GM18508 (cell line): ENCODE results near the gene AP1G2.
A peak's percentile ranks its signal among the peaks of the same experiment; 100 is the strongest.
"Not testable (repeated sequence)": the region's sequence is repeated elsewhere in the genome, so short reads cannot be mapped to it uniquely, and the experiment has no call there.

Experiments used
- ATAC-seq: cut with Tn5 transposase; IDR thresholded peaks from one replicate; pipeline ENCODE4 v1.9.1; 2021; ENCODE audit warnings: moderate number of reproducible peaks; ENCODE audit not compliant: insufficient read depth, unreplicated experiment

The AP1G2 gene

DNA sequence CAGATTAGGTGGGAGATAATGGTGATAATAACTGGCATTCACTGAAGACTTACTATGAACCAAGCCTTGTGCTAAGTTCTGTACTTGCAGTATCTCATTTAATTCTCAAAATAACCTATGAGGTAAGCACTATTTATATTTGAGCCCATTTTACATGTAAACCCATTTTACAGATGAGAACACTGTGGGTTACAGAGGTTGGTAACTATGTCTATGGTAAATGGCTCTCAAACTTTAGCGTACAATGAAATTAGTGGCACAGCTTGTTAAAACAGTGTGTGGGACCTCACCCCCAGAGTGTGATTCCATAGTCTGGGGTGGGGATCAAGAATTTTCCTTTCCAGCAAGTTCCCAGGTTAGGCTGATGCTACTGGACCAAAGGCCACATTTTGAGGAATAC is 33.2 kb upstream of the AP1G2 start:
- no peak for ATAC-seq

DNA sequence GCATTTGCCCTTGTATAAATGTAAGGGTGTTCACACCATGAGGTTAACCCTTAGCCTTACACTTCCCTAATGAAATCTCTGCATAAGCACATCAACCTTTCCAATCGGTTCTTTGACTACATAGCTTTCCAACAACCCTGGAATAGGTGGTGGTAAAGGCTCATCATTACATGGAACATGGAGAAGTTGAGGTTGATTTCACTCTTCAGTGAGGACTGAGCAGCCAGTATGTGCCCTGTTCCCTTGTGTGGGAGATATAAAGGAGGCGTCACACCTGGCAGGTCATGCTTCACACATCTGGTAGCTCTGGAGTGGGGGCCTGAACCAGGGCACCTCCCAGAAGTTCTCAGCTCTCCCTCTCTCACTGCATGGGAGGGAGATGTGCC is 32.7 kb upstream of the AP1G2 start:
- ATAC-seq, result no peak

DNA sequence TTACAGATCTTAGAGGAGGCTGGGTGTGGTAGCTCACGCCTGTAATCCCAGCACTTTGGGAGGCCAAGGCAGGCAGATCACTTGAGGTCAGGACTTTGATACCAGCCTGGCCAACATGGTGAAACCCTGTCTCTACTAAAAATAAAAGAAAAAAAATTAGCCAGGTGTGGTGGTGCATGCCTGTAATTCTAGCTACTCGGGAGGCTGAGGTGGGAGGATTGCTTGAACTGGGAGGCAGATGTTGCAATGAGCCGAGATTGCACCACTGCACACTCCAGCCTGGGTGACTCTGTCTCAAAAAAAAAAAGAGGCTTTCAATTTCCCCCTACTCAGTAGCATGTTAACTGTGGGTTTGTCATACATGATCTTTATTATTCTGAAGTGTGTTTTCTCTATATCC is 26.6 kb upstream of the AP1G2 start:
- ATAC-seq, result not testable (repeated sequence)

DNA sequence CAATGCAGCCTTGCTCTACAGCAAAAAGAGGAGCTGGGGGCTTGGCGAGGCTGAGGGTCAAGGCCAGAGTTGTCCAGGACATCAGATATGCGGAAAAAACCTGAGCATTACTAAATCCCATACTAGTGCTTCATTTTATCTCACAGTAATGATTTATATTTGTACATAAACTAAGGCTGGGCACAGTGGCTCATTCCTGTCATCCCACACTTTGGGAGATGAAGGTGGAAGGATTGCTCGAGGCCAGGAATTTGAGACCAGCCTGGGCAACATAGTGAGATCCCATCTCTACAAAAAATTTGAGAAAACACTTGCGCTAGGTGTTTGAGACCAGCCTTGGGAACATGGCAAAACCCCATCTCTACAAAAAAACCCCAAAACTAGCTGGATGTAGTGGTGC is 22.6 kb upstream of the AP1G2 start:
- ATAC-seq, result no peak

DNA sequence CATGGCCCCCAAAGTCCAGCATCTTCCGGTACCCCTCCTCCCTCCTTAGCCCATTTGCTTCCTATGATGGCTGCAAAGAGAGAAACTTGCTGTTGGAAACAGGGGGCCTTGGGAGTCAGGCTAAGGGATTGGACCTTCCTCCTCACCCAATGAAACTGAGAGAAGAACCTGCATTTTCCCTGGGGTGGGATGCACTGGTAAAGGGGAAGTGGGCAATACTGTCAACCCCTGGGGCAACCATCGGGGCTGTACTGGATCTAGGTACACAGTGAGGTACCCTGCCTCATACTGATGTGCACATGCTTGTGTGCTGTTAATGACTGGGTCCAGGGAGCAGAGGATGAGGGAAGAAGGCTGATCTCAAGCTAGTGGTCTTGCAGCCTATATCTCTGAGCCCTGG is 22.0 kb upstream of the AP1G2 start:
- ATAC-seq, result no peak

DNA sequence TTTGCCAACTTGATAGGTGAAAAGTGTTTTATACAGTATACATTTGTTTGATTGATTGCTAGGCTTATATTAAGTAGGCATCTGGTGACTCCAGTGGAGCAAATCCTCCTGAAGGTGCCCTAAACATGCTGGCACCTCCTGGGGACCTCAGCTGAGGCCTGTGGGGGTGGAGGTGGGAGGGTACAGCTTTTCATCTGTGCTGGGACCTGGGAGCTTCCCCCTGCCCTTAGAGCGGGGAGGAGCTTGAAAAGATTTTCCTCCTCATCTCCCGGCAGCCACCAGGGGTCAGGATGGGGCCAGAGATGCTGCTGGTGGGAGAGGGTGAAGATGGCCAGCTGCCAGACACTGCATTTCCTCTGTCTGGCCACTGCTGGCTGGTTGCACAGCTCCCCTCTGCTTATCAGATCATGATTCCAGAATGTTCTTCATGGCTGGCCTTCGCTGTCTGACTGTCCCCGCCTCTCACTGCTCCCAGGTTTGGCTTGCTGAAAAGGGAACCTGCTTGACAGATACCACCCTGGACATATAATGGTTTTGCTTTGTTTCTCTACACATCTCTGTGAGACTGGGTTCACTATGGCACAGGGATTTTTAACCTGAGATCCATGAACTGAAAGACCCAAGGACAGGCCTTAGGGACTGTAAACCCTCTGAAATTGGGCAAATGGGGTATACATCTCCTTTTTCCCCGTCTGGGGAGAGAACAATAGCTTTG is 21.4 kb upstream of the AP1G2 start:
- ATAC-seq, result peak; percentile 85

DNA sequence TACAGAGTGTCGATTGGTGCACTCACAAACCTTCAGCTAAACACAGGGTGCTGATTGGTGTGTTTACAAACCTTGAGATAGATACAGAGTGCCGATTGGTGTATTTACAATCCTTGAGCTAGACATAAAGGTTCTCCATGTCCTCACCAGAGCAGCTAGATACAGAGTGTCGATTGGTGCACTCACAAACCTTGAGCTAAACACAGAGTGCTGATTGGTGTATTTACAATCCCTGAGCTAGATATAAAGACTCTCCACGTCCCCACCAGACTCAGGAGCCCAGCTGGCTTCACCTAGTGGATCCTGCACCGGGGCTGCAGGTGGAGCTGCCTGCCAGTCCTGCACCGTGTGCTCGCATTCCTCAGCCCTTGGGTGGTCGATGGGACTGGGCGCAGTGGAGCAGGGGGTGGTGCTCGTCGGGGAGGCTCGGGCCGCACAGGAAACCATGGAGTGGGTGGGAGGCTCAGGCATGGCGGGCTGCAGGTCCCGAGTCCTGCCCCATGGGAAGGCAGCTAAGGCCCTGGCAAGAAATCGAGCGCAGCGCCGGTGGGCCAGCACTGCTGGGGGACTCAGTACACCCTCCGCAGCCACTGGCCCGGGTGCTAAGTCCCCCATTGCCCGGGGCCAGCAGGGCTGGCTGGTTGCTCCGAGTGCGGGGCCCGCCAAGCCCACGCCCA is 17.1 kb upstream of the AP1G2 start:
- not testable (repeated sequence) for ATAC-seq

DNA sequence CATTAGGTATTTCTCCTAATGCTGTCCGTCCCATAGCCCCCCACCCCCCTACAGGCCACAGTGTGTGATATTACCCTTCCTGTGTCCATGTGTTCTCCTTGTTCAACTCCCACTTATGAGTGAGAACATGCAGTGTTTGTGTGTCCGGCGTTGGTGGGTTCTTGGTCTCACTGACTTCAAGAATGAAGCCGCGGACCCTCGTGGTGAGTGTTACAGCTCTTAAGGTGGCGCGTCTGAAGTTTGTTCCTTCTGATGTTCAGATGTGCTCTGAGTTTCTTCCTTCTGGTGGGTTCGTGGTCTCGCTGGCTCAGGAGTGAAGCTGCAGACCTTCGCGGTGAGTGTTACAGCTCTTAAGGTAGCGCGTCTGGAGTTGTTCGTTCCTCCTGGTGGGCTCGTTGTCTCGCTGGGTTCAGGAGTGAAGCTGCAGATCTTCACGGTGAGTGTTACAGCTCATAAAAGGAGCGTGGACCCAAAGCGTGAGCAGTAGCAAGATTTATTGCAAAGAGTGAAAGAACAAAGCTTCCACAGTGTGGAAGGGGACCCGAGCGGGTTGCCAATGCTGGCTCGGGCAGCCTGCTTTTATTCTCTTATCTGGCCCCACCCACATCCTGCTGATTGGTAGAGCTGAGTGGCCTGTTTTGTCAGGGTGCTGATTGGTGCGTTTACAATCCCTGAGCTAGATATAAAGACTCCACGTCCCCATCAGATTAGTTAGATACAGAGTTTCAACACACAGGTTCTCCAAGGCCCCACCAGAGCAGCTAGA is 16.4 kb upstream of the AP1G2 start:
- ATAC-seq, result not testable (repeated sequence)

DNA sequence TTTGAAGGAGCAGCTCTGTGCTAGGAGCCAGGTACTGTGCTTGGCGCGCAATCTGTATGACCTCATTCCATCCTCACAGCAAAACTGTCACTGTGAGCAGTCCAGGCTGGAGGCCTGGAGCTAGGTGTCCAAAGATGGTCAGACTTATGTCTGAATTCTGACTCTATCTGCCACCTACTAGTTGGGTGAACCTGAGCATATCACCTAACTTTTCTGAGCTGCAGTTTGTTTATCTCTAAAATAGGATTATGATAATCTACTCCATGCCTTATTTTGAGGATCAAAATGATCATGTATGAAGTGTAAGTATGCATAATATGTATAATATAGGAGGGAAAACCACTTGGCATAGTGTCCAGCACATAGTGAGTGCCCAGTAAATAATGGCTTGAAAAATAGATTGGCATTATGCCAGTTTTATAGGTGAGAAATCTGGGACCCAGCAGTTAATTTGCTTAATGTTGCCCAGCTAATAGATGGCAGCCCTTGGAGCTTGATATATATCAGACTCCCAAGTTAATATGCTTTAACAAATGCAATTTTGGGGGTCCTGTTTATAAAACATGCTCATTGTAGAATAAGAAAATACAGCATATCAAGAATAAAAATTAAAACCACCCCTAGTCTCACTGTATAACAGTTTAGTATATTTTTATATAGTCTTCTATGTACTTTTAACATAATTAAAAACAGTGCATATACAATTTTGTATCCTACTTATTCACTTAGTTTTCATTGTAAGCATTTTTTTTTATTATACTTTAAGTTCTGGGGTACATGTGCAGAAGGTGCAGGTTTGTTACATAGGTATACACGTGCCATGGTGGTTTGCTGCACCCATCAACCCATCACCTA is 15.5 kb upstream of the AP1G2 start:
- ATAC-seq, result no peak

DNA sequence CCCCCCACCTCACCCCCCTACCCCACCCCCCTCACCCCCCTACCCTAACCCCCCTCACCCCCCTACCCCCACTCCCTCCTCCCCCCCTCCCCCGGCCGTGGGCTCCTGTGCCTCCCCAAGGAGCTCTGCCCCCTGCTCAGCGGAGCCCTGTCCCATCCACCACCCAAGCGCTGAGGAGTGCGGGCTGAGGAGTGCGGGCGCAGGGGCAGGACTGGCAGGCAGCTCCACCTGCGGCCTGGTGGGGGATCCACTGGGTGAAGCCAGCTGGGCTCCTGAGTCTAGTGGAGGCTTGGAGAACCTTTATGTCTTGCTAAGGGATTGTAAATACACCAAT is 13.3 kb upstream of the AP1G2 start:
- no peak for ATAC-seq

DNA sequence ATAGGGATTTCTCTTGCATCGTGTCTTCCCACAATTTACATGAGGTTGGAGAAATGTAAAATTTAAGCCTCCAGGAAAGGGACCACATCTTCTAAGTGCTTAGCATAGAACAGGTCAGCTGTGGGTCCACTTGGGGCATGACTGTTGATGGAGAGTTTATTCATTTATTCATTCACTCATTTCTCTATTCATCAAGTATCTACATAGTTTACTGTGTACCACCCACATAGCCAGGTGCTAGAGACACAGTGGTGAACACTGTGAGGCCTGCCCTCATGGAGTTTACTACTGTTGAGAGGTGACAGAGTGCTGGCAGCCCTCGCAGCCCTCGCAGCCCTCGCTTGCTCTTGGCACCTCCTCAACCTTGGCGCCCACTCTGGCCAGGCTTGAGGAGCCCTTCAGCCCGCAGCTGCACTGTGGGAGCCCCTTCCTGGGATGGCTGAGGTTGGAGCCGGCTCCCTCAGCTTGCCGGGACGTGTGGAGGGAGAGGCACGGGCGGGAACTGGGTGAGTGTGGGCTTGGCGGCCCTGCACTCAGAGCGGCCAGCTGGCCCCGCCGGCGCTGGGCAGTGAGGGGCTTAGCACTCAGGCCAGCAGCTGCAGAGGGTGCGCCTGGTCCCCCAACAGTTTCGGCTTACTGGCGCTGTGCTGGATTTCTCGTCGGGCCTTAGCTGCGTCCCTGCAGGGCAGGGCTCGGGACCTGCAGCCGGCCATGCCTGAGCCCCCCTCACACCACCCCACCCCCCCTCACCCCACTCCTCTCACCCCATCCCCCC is 12.7 kb upstream of the AP1G2 start:
- ATAC-seq, result no peak

DNA sequence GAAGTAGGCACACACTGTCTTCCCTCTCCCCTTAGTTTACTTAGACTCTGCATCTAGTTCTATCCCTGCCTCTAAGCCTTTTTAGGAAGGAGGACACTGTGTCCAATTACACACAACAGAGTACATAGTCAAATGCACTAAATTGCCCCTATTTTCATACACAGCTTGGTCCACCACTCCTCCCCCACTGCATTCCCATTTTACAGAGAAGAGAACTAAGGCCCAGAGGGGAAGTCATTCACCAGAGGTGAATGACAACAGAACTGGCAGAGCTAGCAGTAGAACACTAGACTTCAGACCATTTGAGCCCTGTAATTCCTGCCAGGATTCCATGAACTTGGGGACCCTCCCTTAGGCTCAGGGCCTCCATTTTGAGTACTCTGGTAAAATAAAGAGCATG is 12.1 kb upstream of the AP1G2 start:
- ATAC-seq, result no peak

DNA sequence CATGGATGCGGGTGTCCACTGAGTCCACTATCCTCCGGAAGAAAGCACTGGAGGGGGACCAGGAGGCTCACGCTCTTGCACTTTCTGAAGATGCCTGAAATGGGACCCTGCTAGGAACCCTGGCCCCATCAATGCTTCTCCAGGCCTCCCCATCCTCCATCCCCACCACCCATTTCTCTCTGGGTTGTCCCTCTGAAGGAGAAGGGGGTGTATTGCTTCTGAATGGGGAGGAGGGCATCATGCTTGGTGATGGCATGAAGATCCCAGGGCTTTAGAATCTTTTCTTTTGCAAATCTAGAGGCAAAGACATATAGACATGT is 11.7 kb upstream of the AP1G2 start:
- no peak for ATAC-seq

DNA sequence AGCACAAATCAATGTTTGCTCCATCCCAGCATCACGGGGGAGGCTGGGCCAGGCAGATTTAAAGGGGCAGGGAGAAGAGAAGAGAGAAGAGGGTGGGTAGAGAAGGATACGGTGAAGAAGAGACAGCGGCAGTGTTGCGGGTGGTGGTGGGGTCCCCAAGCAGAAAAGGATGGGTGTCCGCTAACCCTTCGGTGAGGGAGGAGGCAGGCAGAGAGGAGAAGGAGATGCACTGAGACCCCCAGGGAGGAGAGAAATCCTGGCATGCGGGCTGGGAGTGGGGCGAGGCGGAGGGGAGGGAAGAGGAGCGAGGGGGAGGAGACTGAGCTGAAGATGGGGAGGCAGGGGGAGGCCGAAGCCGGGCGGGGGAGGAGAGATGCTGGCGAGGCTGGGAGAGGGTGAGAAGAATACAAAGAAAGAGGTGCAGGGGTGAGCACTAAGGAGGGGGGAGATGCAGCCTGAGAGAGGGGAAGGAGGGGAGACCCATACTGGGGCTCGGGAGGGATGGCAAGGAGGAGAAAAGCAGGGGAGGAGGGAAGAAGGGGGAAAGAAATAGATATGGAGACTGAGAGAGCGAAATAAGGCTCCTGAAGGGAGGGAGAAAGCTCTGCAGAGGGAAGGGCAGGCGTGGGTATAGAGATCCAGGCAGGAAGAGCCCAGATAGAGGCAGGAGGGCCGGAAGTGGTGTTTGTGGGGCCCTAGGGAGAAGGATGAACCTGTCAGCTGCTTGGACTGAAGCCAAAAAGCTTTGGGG is 11.1 kb upstream of the AP1G2 start, which contains the start of gene JPH4:
JPH4 (minus strand) TSS at position 231 of the 751 bp plus-strand sequence. CDS start 1,337 bp downstream, outside the sequence.
- ATAC-seq, result no peak

DNA sequence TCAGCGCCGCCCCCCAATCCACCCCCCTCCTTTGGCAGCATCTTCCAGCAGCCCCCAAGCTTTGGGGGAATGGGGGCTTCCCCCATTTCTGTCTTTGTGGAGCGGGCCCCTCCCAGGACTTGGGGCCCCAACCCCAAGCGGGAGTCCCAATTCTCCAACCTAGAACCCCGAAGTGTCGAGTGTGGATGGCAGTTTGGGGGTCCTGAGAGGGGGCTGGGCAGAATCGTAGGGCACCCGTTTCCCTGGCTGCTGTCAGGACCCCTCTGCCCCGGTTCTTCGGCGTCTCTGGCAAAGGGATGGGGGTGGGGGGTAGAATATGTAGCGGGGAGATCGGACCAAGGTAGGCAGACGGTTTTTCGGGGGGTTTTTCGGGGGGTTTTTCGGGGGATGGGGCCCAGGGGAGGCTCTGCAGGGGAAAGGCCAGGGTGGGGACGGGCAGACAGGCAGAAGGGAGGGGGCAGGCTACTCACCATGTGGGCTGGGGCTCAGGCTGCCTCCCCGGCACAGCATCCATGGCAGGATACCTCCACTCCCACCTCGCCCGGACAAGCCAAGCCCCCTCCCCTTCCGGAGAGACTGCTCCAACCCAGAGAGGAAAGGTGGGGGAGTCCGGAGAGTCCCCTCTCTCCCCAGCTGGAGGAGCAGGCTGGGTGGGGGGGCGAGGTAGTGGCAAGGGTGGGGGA is 10.3 kb upstream of the AP1G2 start:
- ATAC-seq, result no peak

DNA sequence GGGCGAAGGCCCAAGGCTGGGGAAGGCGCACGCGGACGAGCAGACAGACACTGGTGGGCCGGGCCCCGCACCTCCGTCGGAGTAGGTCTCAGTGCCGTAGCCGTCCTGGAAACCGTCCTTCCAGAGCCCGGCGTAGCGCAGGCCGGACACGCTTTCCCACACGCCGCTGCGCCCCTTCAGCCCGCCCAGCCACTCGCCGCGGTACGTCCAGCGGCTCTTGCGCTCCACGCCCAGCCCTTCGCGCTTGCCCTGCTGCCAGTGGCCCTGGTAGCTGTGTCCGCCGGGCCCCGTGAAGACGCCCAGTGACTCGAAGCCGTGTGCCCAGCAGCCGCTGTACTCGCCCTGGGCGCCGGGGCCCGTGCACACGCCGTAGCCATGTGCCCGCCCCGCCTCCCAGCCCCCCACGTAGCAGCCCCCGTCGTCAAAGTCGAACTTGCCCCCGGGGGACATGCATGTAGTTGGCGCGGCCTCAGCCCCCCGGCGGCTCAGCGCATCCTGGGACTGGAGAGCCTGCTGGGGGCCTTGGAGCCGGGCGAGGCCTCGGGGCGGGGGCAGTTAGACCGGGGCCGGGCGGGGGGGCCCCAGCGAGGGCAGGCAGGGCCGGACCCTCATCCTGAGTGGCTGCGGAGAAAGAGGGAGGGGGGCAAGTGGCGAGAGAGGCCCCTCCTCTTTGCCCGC is 9.6 kb upstream of the AP1G2 start:
- ATAC-seq, result no peak

DNA sequence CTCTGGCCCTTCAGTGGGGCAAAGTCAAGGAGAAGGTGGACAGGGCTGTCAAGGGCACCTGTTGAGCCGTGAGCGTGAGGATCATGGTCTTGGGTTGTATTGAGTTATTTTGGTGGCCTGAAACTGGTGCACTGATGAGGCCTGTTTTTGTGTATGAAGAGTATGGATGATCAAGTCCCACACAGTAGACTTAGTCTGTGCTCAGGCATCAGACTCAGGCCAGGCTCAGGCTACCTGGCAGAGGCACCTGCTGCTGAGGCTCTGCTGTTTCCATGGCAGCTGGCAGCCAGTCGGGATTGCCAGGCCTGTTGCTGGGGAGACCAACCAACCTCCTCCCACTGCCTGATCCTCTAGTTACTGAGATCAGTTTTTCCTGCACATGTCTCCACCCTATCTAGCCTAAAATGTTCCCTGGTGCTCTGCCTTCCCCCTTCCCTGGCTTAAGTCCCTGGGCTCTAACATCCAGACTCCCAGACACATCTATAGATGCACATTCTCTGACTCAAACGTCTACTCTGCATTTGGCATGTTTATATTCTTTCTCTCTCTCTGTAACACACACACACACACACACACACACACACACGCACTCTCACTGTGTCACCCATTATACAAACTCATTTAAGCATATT is 5.9 kb upstream of the AP1G2 start:
- ATAC-seq, result no peak

DNA sequence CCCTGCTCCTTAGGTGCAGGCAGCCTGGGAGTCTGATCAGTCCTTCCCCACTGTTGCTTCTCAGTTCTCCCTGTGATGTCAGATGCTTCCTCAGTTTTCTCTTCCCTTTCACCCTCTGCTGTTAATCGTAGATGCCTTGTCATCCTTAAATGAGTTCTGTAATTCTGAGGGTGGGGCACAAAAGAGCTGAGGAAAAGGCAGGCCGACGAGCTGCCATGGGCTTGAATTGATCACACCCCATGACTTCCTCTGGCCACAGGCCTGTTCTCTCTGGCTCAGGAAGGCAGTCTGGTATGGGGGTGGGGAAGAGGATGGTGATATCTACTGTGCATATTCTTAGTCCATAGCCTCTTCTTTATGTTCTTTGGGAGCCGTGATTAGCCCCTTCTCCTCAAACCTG is 5.2 kb upstream of the AP1G2 start:
- ATAC-seq, result no peak
